B cell (primary cell): ENCODE results near the gene CTNNA2. TPM values are rescaled to one million over a fixed set of nuclear protein-coding genes. Genes with fewer than 3 reads are reported as not detected.

Source experiments
- ATAC-seq: fragments of 200-7000 bp; cut with Tn5 transposase; one replicate; pipeline ENCODE4 v1.10.0; 2021; ENCODE audit warnings: low read depth, mild to moderate bottlenecking, moderate number of reproducible peaks, moderate library complexity
- CTCF ChIA-PET: fragments of 350-600 bp; sonication (Branson Sonifier 250); formaldehyde crosslinking; loops from one replicate; lab custom pipeline; 2021; ENCODE audit warnings: antibody characterized with exemption, inconsistent platforms; lab: Charles Lee
- POLR2A ChIA-PET: fragments of 350-600 bp; sonication (Branson Sonifier 250); formaldehyde crosslinking; loops from one replicate; lab custom pipeline; 2021; ENCODE audit warnings: antibody characterized with exemption; lab: Charles Lee
- DNase-seq: peaks from one replicate; pipeline ENCODE4 v3.0.0; 2013
- H2AFZ ChIP-seq: 2 replicates; pipeline ENCODE4 v1.6.1; 2012; ENCODE audit warnings: mild to moderate bottlenecking, low read depth, low read length; ENCODE audit not compliant: insufficient read depth, poor library complexity, severe bottlenecking
- H3K27ac ChIP-seq, 2 donors: 1 replicate in 1 of 2; 2 replicates in 1 of 2; pipeline ENCODE4 v1.5.1; 2012 to 2013; ENCODE audit warnings: low read length in 2 of 2, mild to moderate bottlenecking in 2 of 2, moderate library complexity in 1 of 2
- H3K27me3 ChIP-seq, 4 experiments: fragments of 200-600 bp in 1 of 4; sonication (generic) in 1 of 4; replicated peaks in 1 of 4; 1 replicate in 2 of 4; 2 replicates in 2 of 4; pipeline versions ENCODE4 v1.6.1 to v1.7.0; 2013 to 2016; ENCODE audit warnings: low read length in 3 of 4, mild to moderate bottlenecking in 2 of 4, mixed read lengths in 1 of 4, moderate library complexity in 1 of 4; ENCODE audit not compliant: insufficient read depth in 4 of 4, control insufficient read depth in 3 of 4; ENCODE audit errors: control extremely low read depth in 1 of 4
- H3K36me3 ChIP-seq, 2 experiments: replicated peaks in 1 of 2; 1 replicate in 1 of 2; 2 replicates in 1 of 2; pipeline versions ENCODE4 v1.6.1 to v1.7.1; 2013; ENCODE audit warnings: low read length in 1 of 2; ENCODE audit not compliant: insufficient read depth in 2 of 2, control insufficient read depth in 1 of 2; ENCODE audit errors: control extremely low read depth in 1 of 2, extremely low read depth in 1 of 2
- H3K4me1 ChIP-seq, 2 donors: fragments of 200-600 bp in 1 of 2; sonication (generic) in 1 of 2; 1 replicate in 1 of 2; 2 replicates in 1 of 2; pipeline versions ENCODE4 v1.5.1 to v1.6.1; 2013 to 2017; ENCODE audit warnings: low read length in 2 of 2; ENCODE audit not compliant: control insufficient read depth in 2 of 2, insufficient read depth in 2 of 2
- H3K4me2 ChIP-seq: replicated peaks from 2 replicates; pipeline ENCODE3; 2012; ENCODE audit warnings: mild to moderate bottlenecking, low read depth, low read length; ENCODE audit not compliant: poor library complexity, severe bottlenecking
- H3K4me3 ChIP-seq, 5 experiments: fragments of 200-600 bp in 1 of 5; sonication (generic) in 1 of 5; 1 replicate in 3 of 5; 2 replicates in 2 of 5; pipeline versions ENCODE4 v1.5.1 to v1.7.0; 2011 to 2016; ENCODE audit warnings: low read length in 4 of 5, mild to moderate bottlenecking in 4 of 5, low read depth in 2 of 5, control low read depth in 1 of 5, moderate library complexity in 1 of 5; ENCODE audit not compliant: insufficient read depth in 1 of 5; ENCODE audit errors: control extremely low read depth in 1 of 5, extremely low read depth in 1 of 5
- H3K79me2 ChIP-seq: fragments of 200-600 bp; sonication (generic); one replicate; pipeline ENCODE4 v1.6.0; 2016; ENCODE audit warnings: low read length; ENCODE audit not compliant: control insufficient read depth, insufficient read depth
- H3K9ac ChIP-seq: fragments of 200-600 bp; sonication (generic); 2 replicates; pipeline ENCODE4 v1.6.1; 2017; ENCODE audit warnings: mild to moderate bottlenecking, low read length, moderate library complexity
- H3K9me3 ChIP-seq, 3 donors: one replicate each; pipeline versions ENCODE4 v1.6.1 to v1.7.1; 2013; ENCODE audit warnings: low read length in 2 of 3; ENCODE audit not compliant: control insufficient read depth in 2 of 3, insufficient read depth in 1 of 3; ENCODE audit errors: control extremely low read depth in 1 of 3
- H4K20me1 ChIP-seq: 2 replicates; pipeline ENCODE4 v1.6.0; 2012; ENCODE audit warnings: mild to moderate bottlenecking, low read length; ENCODE audit not compliant: insufficient read depth, control insufficient read depth, poor library complexity, severe bottlenecking
- H3K27ac Mint-ChIP-seq: one replicate; pipeline ENCODE4 v1.8.0; 2021; ENCODE audit warnings: mixed read lengths
- H3K27me3 Mint-ChIP-seq: one replicate; pipeline ENCODE4 v1.8.0; 2021; ENCODE audit warnings: mixed read lengths
- H3K4me1 Mint-ChIP-seq: one replicate; pipeline ENCODE4 v1.8.0; 2021; ENCODE audit warnings: mixed read lengths
- H3K4me3 Mint-ChIP-seq: one replicate; pipeline ENCODE4 v1.8.0; 2021; ENCODE audit warnings: mixed read lengths
- H3K9me3 Mint-ChIP-seq: one replicate; pipeline ENCODE4 v1.8.0; 2022; ENCODE audit warnings: mixed read lengths; ENCODE audit not compliant: insufficient read depth
- EZH2 ChIP-seq: IDR thresholded peaks from 2 replicates; pipeline ENCODE4 v1.6.1; 2012; ENCODE audit warnings: borderline replicate concordance, low read depth, mild to moderate bottlenecking, moderate library complexity, low read length; ENCODE audit not compliant: insufficient read depth, poor library complexity, severe bottlenecking
- WGBS: methylation state at CpG from one replicate; pipeline ENCODE4 v1.1.5; 2013; ENCODE audit warnings: missing lambda C conversion rate; ENCODE audit not compliant: insufficient coverage; 5-methylcytosine and 5-hydroxymethylcytosine counted together
- intact Hi-C: fragments of 100-400 bp; cut with micrococcal nuclease; formaldehyde crosslinking; loops from one replicate; pipeline ENCODE4 v1.10.0; 2022
- polyA plus RNA-seq: library from polyadenylated mRNA; depleted of rRNA; stranded (reverse); fragments of >200 nt; gene quantifications from 2 replicates; pipeline ENCODE4 v1.2.3, GENCODE V29; 2012
- total RNA-seq, 2 donors: library from RNA; stranded (reverse); fragments of 120-200 nt in 1 of 2; gene quantifications; 1 replicate in 1 of 2; 2 replicates in 1 of 2; pipeline versions ENCODE4 v1.2.3 to v1.2.4, GENCODE V29; 2013 to 2022
- TF ChIP-seq, protein P1 (sequence below): fragments of 200-600 bp; IDR thresholded peaks from one replicate; pipeline ENCODE4 v1.8.0; 2022; ENCODE audit warnings: antibody characterized with exemption, mild to moderate bottlenecking

Gene CTNNA2
- total and polyA plus RNA-seq, 2 donors (not counting 1 experiment from before 2014, with no cell fraction given): not detected

DNA sequence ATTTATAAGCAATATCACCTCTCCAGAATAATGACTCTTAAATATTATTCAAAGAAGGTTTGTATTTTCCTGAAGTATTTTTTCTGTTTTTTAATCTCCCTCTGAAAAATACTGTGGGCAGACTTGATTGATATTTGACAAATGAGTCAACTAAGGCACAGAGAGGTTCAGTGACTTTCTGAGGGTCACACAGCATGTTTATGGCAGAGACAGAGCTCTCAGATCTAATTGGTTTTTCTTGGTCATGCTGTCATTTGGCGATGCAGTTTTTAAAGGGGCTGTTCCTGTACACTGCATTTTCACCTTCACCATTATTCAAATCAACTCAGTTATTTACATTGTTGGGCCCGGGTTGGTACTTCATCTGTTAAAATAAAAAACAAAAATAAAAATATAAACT, 527.4 kb downstream of the CTNNA2 start:
- no peak overlapping the region for H3K4me3 ChIP-seq
- H3K4me1 Mint-ChIP-seq: no peaks in the 10 kb centered on the region
- no peaks in the 10 kb centered on the region for H3K27me3 ChIP-seq

GRCh38 chr2:80042635-80043034, 529.8 kb downstream of the CTNNA2 start:
- no peaks in the 10 kb centered on the region for H3K27me3 Mint-ChIP-seq
- intact Hi-C loops: no loop called here

More for the DNA sequence above, 527.4 kb downstream of the CTNNA2 start:
- POLR2A ChIA-PET: no interaction called here
- no peak overlapping the region for H3K9ac ChIP-seq
- no peak for ATAC-seq
- no peaks in the 10 kb centered on the region for H3K4me1 ChIP-seq
- Mint-ChIP-seq H3K27ac (no peak overlapping the region), H3K27me3 (no peaks in the 10 kb centered on the region), H3K4me3 (no peak overlapping the region), H3K9me3 (peaks cover 6% of the 10 kb centered on the region)
- no peaks in the 10 kb centered on the region for H3K36me3 ChIP-seq
- no peaks in the 10 kb centered on the region for H3K9me3 ChIP-seq
- no peaks in the 10 kb centered on the region for H3K79me2 ChIP-seq
- intact Hi-C loops: no loop called here
- no CpG with 5 or more reads among the region's 2 CpGs for WGBS
- TF ChIP-seq, protein P1, sequence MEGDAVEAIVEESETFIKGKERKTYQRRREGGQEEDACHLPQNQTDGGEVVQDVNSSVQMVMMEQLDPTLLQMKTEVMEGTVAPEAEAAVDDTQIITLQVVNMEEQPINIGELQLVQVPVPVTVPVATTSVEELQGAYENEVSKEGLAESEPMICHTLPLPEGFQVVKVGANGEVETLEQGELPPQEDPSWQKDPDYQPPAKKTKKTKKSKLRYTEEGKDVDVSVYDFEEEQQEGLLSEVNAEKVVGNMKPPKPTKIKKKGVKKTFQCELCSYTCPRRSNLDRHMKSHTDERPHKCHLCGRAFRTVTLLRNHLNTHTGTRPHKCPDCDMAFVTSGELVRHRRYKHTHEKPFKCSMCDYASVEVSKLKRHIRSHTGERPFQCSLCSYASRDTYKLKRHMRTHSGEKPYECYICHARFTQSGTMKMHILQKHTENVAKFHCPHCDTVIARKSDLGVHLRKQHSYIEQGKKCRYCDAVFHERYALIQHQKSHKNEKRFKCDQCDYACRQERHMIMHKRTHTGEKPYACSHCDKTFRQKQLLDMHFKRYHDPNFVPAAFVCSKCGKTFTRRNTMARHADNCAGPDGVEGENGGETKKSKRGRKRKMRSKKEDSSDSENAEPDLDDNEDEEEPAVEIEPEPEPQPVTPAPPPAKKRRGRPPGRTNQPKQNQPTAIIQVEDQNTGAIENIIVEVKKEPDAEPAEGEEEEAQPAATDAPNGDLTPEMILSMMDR: no peak
- TF ChIP-seq EZH2: no peak
- no peak overlapping the region for H3K4me2 ChIP-seq
- no peak overlapping the region for H3K27ac ChIP-seq
- CTCF ChIA-PET: no interaction called here
- H4K20me1 ChIP-seq: no peaks in the 10 kb centered on the region
- no peak overlapping the region for H2AFZ ChIP-seq
- DNase-seq: no peak

More at GRCh38 chr2:80042635-80043034, 529.8 kb downstream of the CTNNA2 start:
- TF ChIP-seq EZH2: no peak
- TF ChIP-seq, protein P1: no peak
- no peak overlapping the region for H3K4me3 Mint-ChIP-seq
- H3K27ac Mint-ChIP-seq: no peak overlapping the region
- DNase-seq: no peak
- Histone ChIP-seq H4K20me1 (no peaks in the 10 kb centered on the region), H3K36me3 (no peaks in the 10 kb centered on the region), H3K9ac (no peak overlapping the region), H3K9me3 (no peaks in the 10 kb centered on the region), H3K79me2 (no peaks in the 10 kb centered on the region), H3K27me3 (no peaks in the 10 kb centered on the region), H3K4me3 (no peak overlapping the region), H3K27ac (no peak overlapping the region), H2AFZ (no peak overlapping the region), H3K4me1 (no peaks in the 10 kb centered on the region), H3K4me2 (no peak overlapping the region)
- ChIA-PET CTCF (no interaction called here), POLR2A (no interaction called here)
- H3K4me1 Mint-ChIP-seq: no peaks in the 10 kb centered on the region
- no peak for ATAC-seq
- no CpG with 5 or more reads among the region's 2 CpGs for WGBS
- peaks cover 3% of the 10 kb centered on the region for H3K9me3 Mint-ChIP-seq
